Measurements from ENCODE around the gene DNPEP.

DNA sequence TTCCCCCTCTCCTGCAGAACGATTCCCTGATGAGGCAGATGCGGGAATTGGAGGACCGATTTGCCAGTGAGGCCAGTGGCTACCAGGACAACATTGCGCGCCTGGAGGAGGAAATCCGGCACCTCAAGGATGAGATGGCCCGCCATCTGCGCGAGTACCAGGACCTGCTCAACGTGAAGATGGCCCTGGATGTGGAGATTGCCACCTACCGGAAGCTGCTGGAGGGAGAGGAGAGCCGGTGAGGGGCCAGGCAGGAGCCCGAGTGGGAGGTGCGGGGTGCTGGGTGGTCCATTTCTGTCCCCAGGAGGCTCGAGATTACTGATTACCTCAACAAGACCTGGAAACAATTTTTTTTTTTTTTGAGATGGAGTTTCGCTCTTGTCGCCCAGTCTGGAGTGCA is 33.6 kb upstream of the DNPEP start:
- TF ChIP-seq ASH2L (IDR thresholded peaks at IDR 0.05; ENCODE audit: low read length) (no peak), RXRA (IDR thresholded peaks at IDR 0.05; ENCODE audit: insufficient read depth, low read depth, low read length) (no peak), CEBPB (IDR thresholded peaks at IDR 0.05; ENCODE audit: low read depth, low read length) (no peak), CTCF (IDR thresholded peaks at IDR 0.05; ENCODE audit: control extremely low read depth in 1 of 3, insufficient read depth in 1 of 3, low read depth in 1 of 3, low read length in 3 of 3) (no peak), BRCA1 (IDR thresholded peaks at IDR 0.05; ENCODE audit: low read depth, low read length) (no peak), TAF1 (IDR thresholded peaks at IDR 0.05; ENCODE audit: low read depth, low read length) (no peak), POLR2A (IDR thresholded peaks at IDR 0.05; ENCODE audit: control extremely low read depth in 1 of 2, low read depth in 2 of 2, low read length in 2 of 2) (no peak), EZH2 (IDR thresholded peaks at IDR 0.05; ENCODE audit: low read depth, low read length, severe bottlenecking) (no peak)
- TF ChIP-seq, protein P1, sequence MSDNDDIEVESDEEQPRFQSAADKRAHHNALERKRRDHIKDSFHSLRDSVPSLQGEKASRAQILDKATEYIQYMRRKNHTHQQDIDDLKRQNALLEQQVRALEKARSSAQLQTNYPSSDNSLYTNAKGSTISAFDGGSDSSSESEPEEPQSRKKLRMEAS (IDR thresholded peaks at IDR 0.05) = no peak

Measured in H1 (cell line).